GM18951 (cell line): ENCODE data around the gene MRPS7.
"Not testable (repeated sequence)": the region's sequence is repeated elsewhere in the genome, so short reads cannot be mapped to it uniquely, and the experiment has no call there.

Source experiments
- POLR2A ChIP-seq: IDR thresholded peaks from 4 replicates; pipeline ENCODE4 v1.6.1; 2011; ENCODE audit warnings: mild to moderate bottlenecking; ENCODE audit not compliant: insufficient read length, insufficient read depth; ENCODE audit errors: extremely low read depth
- in situ Hi-C: fragments of 300-500 bp; cut with MboI; formaldehyde crosslinking; loops from one replicate; pipeline ENCODE4 v1.12.0; 2022; ENCODE audit warnings: low sequenced_read_pairs, mixed read lengths, inconsistent platforms; ENCODE audit not compliant: unreplicated experiment

MRPS7 gene

DNA sequence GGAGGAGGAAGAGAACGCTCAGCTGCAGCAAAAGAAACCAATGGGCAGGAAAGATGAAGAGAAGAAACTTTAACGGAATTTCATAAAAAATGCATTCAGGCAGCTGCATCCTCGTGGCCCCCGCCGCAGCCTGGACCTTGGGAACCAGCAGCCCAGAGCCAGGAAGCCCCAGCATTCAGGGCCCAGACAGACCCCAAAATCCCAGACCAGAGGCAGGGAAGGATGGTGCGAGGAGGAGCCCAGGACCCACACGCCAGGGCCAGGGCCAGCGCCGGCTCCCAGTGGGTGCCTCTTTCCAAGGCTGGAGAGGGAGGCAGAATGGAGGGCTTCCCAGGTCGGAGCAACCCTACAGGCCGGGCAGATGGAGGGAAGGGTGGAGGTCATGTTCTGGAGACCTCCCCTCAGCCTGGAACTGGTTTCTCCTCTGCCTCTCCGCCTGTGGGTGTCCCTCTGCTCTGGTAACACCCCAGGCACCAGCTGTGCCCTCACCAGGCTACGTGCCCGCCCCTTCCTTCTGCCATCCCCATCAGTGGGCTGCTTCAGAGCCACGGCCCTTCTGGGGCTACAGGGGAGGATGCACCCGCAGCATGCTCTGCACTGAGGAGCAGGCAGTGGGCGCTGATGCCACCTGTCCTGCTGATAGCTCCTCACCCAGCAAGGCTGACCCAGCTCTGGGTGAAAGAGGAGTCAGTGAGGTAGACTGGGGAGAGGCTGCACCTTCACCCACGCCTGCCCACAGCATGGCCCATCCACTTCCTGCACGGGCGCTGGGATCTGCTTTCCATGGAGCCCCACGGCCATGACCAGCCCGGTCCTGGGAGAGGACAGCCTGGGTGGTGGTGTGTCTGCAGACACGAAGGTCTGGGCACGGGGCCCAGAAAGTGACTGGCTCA lies 10.5 kb downstream of the MRPS7 start:
- TF ChIP-seq POLR2A: peak; percentile 26
- in situ Hi-C loops: no loop called here

DNA sequence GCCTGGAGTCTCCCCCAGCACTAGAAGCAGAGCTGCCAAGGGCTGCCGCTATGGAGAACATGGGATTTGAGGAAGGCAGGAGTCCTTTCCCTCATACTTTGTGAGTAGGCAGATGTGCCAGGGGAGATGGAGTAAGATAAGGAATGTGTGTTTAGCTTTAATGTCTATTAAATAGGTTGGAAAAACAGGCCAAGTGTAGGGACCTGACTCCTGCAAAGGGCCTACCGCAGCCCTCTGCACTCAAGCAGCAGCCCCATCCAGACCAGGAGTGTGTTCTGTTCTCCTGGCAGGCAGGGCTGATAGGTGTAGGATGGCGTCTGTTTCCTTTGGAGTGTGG lies 11.1 kb downstream of the MRPS7 start:
- in situ Hi-C loops: no loop called here
- no peak for TF ChIP-seq POLR2A

GRCh38 chr17:75273977-75274708 lies 12.5 kb downstream of the MRPS7 start:
- in situ Hi-C loops: no loop called here

DNA sequence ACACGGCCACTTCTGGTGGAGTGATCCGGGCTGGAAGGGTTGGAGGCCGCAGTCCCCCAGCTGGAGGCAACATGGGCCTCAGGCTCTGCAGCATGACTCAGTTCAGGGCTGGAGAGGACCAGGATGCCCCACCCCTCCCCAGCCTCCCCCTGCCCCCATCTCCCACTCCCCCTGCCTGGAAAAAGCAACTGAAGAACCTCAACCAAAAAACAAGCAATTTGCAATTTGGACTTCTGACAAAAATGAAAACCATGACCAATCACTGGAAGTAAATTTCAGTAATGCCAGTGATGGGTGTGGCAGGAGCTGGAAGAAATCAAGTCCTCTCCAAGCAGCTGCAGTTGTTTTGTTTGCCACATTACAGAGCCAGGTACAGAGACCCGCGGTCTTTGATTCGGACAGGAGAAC lies 16.0 kb downstream of the MRPS7 start:
- in situ Hi-C loops: no loop called here
- no peak for TF ChIP-seq POLR2A

More at GRCh38 chr17:75273977-75274708, 12.5 kb downstream of the MRPS7 start:
- TF ChIP-seq POLR2A: peak; percentile 20

- in situ Hi-C loops: not testable (repeated sequence)
These were observed 18.5 kb downstream of the MRPS7 start for GRCh38 chr17:75280189-75280588.

- in situ Hi-C loops: no loop called here
- no peak for TF ChIP-seq POLR2A
These were observed 23.4 kb downstream of the MRPS7 start for GRCh38 chr17:75285123-75285522.

- in situ Hi-C loops: no loop called here
- no peak for TF ChIP-seq POLR2A
These were observed 25.5 kb downstream of the MRPS7 start for GRCh38 chr17:75287221-75287620.

DNA sequence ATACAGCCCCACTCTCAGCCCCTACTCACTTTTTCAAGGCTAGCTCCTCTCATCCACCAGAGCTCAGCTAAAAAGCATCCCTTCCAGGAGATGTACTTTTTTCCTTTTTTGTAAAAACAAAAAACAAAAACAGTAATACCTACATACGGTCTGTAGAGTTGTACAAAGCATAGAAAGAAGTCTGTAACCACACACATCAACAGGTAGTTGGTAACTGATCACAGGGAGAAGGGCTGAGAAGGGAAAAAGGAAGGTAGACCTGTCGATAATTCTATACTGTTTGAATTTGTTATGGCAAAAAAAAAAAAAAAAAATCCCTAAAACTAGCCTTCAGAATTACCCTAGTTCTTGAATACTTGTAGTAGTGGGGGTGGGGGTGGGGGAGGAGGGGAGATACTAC lies 26.7 kb downstream of the MRPS7 start:
- no peak for TF ChIP-seq POLR2A
- in situ Hi-C loops: no loop called here

GRCh38 chr17:75288770-75289114 lies 27.1 kb downstream of the MRPS7 start:
- no peak for TF ChIP-seq POLR2A
- in situ Hi-C loops: no loop called here

- in situ Hi-C loops: no loop called here
These were observed 27.6 kb downstream of the MRPS7 start, which contains the start of gene SLC25A19 for GRCh38 chr17:75289115-75289831. TSS of gene SLC25A19 (minus strand) at chr17:75289433. CDS start at chr17:75286764, 2,669 bp downstream.

GRCh38 chr17:75289832-75290337 lies 28.2 kb downstream of the MRPS7 start:
- in situ Hi-C loops: no loop called here
- TF ChIP-seq POLR2A: no peak

More at GRCh38 chr17:75289115-75289831, 27.6 kb downstream of the MRPS7 start, which contains the start of gene SLC25A19:
- peak; percentile 94 for TF ChIP-seq POLR2A

DNA sequence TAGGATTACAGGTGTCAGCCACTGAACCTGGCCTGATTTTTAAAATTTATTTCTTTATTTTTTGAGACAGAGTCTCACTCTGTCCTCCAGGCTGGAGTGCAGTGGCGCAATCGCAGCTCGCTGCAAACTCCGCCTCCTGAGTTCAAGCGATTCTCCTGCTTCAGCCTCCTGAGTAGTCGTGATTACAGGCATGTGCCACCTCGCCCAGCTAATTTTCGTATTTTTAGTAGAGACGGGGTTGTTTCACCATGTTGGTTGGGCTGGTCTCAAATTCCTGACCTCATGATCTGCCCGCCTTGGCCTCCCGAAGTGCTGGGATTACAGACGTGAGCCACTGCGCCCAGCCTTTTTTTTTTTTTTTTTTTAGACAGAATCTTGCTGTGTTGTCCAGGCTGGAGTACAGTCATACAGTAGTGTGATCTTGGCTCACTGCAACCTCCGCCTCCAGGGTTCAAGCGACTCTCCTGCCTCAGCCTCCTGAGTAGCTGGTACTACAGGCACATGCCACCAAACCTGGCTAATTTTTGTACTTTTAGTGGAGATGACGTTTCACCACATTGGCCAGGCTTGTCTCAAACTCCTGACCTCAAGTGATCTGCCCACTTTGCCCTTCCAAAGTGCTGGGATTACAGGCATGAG lies 31.2 kb downstream of the MRPS7 start:
- in situ Hi-C loops: not testable (repeated sequence)
